HUDEP-2 (cell line): Measurements from ENCODE around the gene IL27RA.

Experiments used
- DNase-seq, 76 experiments: peaks; one replicate each; lab custom pipeline; 2025; ENCODE audit not compliant: unreplicated experiment in 76 of 76; lab: John Stamatoyannopoulos, UW

Gene IL27RA

DNA sequence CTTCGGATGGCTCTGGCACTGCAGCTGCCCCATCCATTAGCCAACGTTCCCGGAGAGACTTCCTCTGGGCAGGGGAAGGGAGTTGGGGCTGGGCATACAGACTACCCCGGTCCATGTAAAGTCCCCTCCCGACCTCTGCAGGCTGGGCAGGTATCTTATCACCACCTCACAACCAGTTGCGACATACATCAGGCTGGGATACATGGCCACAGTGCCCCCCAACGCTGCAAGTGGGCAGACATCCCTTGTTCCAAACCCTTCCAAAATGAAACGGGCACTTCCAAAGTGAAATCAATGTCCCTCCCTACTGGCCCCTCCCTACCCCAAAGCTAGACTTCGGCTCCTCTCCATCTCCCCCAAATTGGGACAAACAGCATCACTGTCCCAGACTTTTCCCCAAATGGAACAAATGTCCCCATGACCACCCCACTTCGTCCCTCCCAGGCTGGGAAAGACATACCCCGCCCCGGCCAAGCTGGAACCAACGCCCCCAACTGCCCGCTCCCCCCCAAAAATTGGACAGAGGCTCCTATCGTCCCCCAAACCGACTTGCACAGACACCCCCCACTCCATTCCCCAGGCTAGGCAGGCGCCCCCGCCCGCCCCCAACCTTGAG lies 25.3 kb downstream of the IL27RA start:
- DNase-seq, result no peak

- DNase-seq, result peak in 1 of 76 experiments; percentile 17
Observed at GRCh38 chr19:14058182-14059092, 26.9 kb downstream of the IL27RA start.

DNA sequence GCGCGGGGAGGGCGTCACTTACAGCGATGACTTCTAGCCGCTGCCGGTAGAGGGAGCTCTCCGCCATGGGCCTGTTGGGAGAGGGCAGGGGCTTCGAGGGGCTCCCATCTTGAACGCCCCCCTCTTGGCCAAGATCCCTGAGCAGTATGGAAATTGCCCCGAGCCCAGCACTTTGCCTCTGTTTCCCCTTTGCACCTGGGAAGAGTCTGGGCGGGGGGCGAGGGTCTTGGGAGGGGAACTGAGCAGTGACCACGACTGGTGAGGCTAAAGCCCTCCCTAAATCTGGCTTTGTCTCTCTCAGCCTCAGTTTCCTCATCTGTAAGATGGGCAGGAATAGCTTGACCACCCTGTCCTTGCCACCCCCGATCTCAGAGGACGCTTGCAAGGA lies 27.5 kb downstream of the IL27RA start:
- peak in 27 of 76 experiments; percentile 13 to 58 (median 33) for DNase-seq

DNA sequence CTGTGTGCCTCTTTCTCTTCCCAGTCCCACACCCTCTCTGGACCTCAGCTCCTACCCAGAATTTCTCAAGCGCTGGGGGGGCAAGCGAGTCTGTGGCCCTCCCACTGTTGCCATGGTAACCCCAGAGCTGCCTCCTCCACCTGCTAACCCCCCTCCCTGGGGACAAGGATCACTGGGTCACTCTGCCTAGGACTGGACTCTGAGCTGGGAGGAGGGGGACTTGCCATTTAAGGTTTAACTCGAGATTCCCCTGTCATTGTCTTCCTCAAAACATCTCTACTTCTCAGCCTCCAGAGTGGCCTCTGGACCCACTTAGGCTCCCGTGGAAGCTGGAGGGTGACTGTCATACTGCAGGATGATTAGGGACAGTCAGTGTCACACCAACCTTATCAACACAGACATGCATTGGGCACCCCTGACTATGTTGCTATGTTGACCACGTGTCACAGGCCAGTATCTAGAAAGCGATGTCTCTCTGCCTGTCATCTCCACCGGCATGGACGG lies 28.1 kb downstream of the IL27RA start:
- peak in 51 of 76 experiments; percentile 11 to 88 (median 57) for DNase-seq

- DNase-seq, result peak in 12 of 76 experiments; percentile 8 to 59 (median 28)
Observed at GRCh38 chr19:14061081-14061749, 29.7 kb downstream of the IL27RA start.

GRCh38 chr19:14061751-14062557 lies 30.4 kb downstream of the IL27RA start, which contains the start of gene PALM3:
Gene PALM3 (minus strand): TSS chr19:14062076. CDS start chr19:14061980, 96 bp downstream.
- DNase-seq, result peak in 2 of 76 experiments; percentile 23 to 35

DNA sequence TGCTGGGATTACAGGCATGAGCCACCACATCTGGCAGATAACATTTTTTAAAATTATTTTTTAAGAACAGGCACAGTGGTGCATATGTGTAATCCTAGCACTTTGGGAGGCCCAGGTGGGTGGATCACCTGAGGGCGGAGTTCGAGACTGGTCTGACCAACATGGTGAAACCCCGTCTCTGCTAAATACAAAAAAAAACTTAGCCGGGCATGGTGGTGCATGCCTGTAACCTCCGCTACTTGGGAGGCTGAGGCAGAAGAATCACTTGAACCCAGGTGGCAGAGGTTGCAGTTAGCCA lies 30.9 kb downstream of the IL27RA start:
- no peak for DNase-seq

- DNase-seq, result no peak
Observed at GRCh38 chr19:14063105-14063504, 31.5 kb downstream of the IL27RA start.

DNA sequence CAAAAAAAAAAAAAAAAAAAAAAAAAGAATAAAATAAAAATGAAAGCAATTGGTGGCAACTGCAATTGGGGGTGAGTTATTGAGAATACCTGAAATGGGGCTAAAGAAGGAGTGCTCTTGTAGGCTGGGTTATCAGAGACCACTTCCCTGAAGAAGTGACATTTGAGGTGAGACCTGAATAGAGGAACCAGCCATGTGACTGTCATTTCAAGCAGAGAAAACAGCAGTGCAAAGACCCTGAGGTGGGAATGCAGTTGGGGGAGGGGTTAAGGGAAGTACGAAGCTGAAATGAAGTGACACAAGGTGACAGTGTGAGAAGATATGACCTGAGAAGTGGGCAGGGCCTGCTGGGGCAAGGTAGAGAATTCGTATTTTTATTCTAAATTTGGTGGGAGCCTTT lies 34.6 kb downstream of the IL27RA start:
- no peak for DNase-seq

- no peak for DNase-seq
Observed at GRCh38 chr19:14070268-14071050, 38.9 kb downstream of the IL27RA start.

- peak in 41 of 76 experiments; percentile 31 to 89 (median 49) for DNase-seq
Observed at GRCh38 chr19:14072535-14073260, 41.1 kb downstream of the IL27RA start, which contains the start of gene MISP3. Gene MISP3 (plus strand): TSS chr19:14072786. CDS start chr19:14073310, 524 bp downstream.

DNA sequence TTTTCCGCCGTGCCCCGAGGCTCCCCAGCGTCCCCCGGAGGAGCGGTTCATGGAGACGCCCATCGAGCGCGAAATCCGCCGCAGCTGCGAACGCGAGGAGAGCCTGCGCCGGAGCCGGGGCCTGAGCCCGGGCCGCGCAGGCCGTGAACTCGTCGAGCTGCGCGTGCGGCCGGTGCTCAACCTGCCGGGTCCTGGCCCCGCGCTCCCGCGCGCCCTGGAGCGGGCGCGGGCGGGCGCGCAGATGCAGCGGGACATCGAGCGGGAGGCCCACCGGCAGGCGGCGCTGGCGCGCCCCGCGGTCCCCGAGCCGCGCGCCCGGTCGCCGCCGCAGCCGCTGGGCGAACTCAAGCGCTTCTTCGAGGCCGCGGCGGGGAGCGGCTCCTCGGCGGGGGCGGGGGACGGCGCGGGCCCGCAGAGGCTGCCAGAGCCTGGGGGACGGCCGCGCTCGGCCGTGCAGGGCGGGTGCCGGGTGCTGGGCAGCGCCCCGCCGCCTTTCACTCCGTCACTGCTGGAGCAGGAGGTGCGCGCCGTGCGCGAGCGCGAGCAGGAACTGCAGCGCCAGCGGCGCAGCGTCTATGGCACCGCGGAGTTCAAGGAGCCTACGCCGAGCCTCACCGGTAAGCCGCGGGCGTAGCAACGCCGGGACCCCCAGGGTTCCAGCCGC lies 41.8 kb downstream of the IL27RA start:
- peak in 69 of 76 experiments; percentile 42 to 89 (median 75) for DNase-seq

- peak in 32 of 76 experiments; percentile 28 to 95 (median 57) for DNase-seq
Observed at GRCh38 chr19:14073925-14074838, 42.6 kb downstream of the IL27RA start.

GRCh38 chr19:14078411-14078810 lies 46.8 kb downstream of the IL27RA start:
- DNase-seq, result no peak

DNA sequence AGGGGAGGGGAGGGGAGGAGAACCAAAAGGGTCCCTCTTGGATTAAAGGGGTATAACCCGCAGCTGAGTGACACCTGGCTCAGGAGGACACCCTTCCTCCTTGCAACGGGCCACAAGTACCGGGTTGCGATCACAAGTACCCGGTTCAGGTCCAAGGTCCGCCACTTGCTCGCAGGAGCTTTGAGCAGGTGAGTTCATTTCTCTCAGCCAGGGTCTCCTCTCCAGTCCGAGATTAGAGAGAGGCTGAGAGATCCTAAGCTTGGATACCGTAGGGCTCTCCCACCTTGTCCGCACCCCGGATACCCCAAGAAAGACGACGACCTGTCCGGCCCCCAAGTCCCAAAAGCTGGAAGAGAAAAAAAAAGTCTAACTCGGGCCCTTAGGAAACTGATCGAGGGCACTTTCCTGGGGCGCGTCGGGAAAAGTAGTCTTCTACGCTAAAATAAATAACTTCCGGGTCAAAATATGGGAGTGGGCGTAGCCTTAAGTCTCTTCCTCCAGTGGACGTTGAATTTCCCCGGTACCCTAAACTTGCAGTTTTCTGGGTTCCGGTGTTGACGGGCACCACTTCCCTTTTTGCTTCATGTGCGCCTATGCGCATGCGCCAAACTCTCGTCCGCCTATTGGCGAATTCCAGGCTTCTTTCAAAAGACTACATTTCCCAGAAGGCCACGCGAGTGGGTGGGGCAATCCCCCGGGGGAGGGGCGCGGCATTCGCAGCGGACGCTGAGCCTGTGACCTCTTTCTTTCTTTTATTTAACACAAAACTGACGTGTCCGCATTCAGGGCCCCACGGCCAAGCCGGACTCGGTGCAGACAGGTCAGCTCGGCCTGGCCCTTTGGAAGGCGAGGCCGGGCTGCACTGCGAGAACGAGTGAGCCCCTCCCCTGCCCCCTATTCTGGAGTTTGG lies 49.6 kb downstream of the IL27RA start:
- peak in 75 of 76 experiments; percentile 70 to 100 (median 99) for DNase-seq
